HCT116 (cell line): ENCODE results near the gene ITPK1. TPM values are rescaled to one million over a fixed set of nuclear protein-coding genes. Genes with fewer than 3 reads are reported as not detected.

Experiments used
- ATAC-seq: fragments of 200-7000 bp; cut with Tn5 transposase; 2 replicates; pipeline ENCODE4 v1.9.1; 2020; ENCODE audit warnings: mild to moderate bottlenecking, moderate library complexity
- BruUV-seq: library from RNA; stranded (reverse); fragments of 400-500 nt; replicated peaks from 2 replicates; lab custom pipeline; 2021; lab: Mats Ljungman, UMichigan
- CTCF ChIA-PET: fragments of 300-600 bp; sonication (Branson Sonifier 250); formaldehyde crosslinking; loops from one replicate; lab custom pipeline; 2021; ENCODE audit warnings: antibody characterized with exemption; lab: Charles Lee
- POLR2A ChIA-PET: fragments of 300-600, 350-600 bp; sonication (Branson Sonifier 250); formaldehyde crosslinking; loops from one replicate; lab custom pipeline; 2021; ENCODE audit warnings: antibody characterized with exemption; lab: Charles Lee
- RAD21 ChIA-PET, 2 experiments: fragments of 300-600 bp; sonication (Branson Sonifier 250); formaldehyde crosslinking; loops; one replicate each; lab custom pipeline; 2023; ENCODE audit warnings: low total read pairs in 2 of 2; ENCODE audit not compliant: uncharacterized antibody in 2 of 2, unreplicated experiment in 2 of 2, low non-redundant PET in 1 of 2; lab: Charles Lee
- DNase-seq: peaks from one replicate; pipeline ENCODE4 v3.0.0-alpha.2; 2010; ENCODE audit warnings: low read depth, low spot score
- H2AFZ ChIP-seq: fragments of 200-600 bp; shearing (Covaris generic), sonication (generic); 2 replicates; pipeline ENCODE4 v1.6.1; 2017; ENCODE audit warnings: low read depth, mixed run types, mixed read lengths, antibody characterized with exemption, low read length; ENCODE audit not compliant: poor library complexity, severe bottlenecking
- H3K27ac ChIP-seq: 2 replicates; pipeline ENCODE4 v1.5.1; 2012; ENCODE audit warnings: low read depth, low read length
- H3K27me3 ChIP-seq: fragments of 200-600 bp; sonication (generic); 2 replicates; pipeline ENCODE4 v1.6.1; 2016; ENCODE audit warnings: mixed run types, low read length, mixed read lengths; ENCODE audit not compliant: insufficient read depth
- H3K36me3 ChIP-seq, 2 experiments: fragments of 200-500 bp in 1 of 2; fragments of 200-600 bp in 1 of 2; sonication (Bioruptor generic) in 1 of 2; sonication (generic) in 1 of 2; 2 replicates each; pipeline versions ENCODE4 v1.5.1 to v1.6.1; 2014 to 2016; ENCODE audit warnings: low read length in 2 of 2, inconsistent platforms in 1 of 2, mixed read lengths in 1 of 2, mixed run types in 1 of 2; ENCODE audit not compliant: insufficient read depth in 2 of 2, control insufficient read depth in 1 of 2
- H3K4me1 ChIP-seq, 2 experiments: fragments of 200-600 bp in 1 of 2; sonication (generic) in 1 of 2; 2 replicates each; pipeline versions ENCODE4 v1.5.1 to v1.6.1; 2012 to 2017; ENCODE audit warnings: low read length in 2 of 2, inconsistent platforms in 1 of 2, mild to moderate bottlenecking in 1 of 2, mixed read lengths in 1 of 2, mixed run types in 1 of 2, moderate library complexity in 1 of 2; ENCODE audit not compliant: insufficient read depth in 2 of 2, control insufficient read depth in 1 of 2
- H3K4me2 ChIP-seq: fragments of 200-600 bp; sonication (generic); 2 replicates; pipeline ENCODE4 v1.6.1; 2017; ENCODE audit warnings: mixed run types, low read length, mixed read lengths
- H3K4me3 ChIP-seq, 2 experiments: fragments of 200-600 bp in 1 of 2; sonication (generic) in 1 of 2; replicated peaks in 1 of 2; 2 replicates each; pipeline ENCODE4 v1.5.1; 2011 to 2016; ENCODE audit warnings: low read length in 2 of 2, control low read depth in 1 of 2, low read depth in 1 of 2, mild to moderate bottlenecking in 1 of 2, mixed read lengths in 1 of 2, mixed run types in 1 of 2
- H3K79me2 ChIP-seq: fragments of 200-600 bp; sonication (generic); 2 replicates; pipeline ENCODE4 v1.6.1; 2017; ENCODE audit warnings: mild to moderate bottlenecking, mixed run types, low read length, moderate library complexity, mixed read lengths; ENCODE audit not compliant: insufficient read depth
- H3K9ac ChIP-seq: fragments of 200-600 bp; sonication (generic); 2 replicates; pipeline ENCODE4 v1.6.1; 2016; ENCODE audit warnings: low read length, mixed read lengths
- H3K9me2 ChIP-seq: fragments of 200-600 bp; sonication (generic), shearing (Covaris generic); 2 replicates; pipeline ENCODE4 v1.6.1; 2017; ENCODE audit warnings: mixed run types, mild to moderate bottlenecking, moderate library complexity; ENCODE audit not compliant: insufficient read depth
- H3K9me3 ChIP-seq, 2 experiments: fragments of 200-500 bp in 1 of 2; fragments of 200-600 bp in 1 of 2; sonication (Bioruptor generic) in 1 of 2; sonication (generic) in 1 of 2; 2 replicates each; pipeline ENCODE4 v1.6.1; 2014 to 2017; ENCODE audit warnings: low read length in 2 of 2, mixed read lengths in 2 of 2, inconsistent platforms in 1 of 2, low read depth in 1 of 2, mild to moderate bottlenecking in 1 of 2, mixed run types in 1 of 2, moderate library complexity in 1 of 2; ENCODE audit not compliant: control insufficient read depth in 1 of 2, insufficient read depth in 1 of 2
- H4K20me1 ChIP-seq: fragments of 200-600 bp; sonication (generic), shearing (Covaris generic); 2 replicates; pipeline ENCODE4 v1.6.1; 2017; ENCODE audit warnings: mixed run types, mild to moderate bottlenecking, moderate library complexity; ENCODE audit not compliant: insufficient read depth
- EGR1 ChIP-seq: IDR thresholded peaks from 2 replicates; pipeline ENCODE4 v1.6.1; 2012; ENCODE audit warnings: low read depth
- ELF1 ChIP-seq: IDR thresholded peaks from 2 replicates; pipeline ENCODE4 v1.6.1; 2012; ENCODE audit warnings: low read depth, borderline replicate concordance
- EZH2 ChIP-seq: fragments of 200-600 bp; sonication (generic); IDR thresholded peaks from 2 replicates; pipeline ENCODE4 v1.6.1; 2017; ENCODE audit warnings: antibody characterized with exemption, mixed run types
- POLR2A ChIP-seq: IDR thresholded peaks from 2 replicates; pipeline ENCODE4 v1.7.0; 2011; ENCODE audit warnings: borderline replicate concordance; ENCODE audit not compliant: insufficient read depth, insufficient read length; ENCODE audit errors: extremely low read depth
- RAD21 ChIP-seq: IDR thresholded peaks from 2 replicates; pipeline ENCODE4 v1.6.1; 2012; ENCODE audit warnings: low read depth, mild to moderate bottlenecking
- SIN3A ChIP-seq: IDR thresholded peaks from 2 replicates; pipeline ENCODE4 v1.6.1; 2012; ENCODE audit warnings: low read depth
- SRF ChIP-seq: IDR thresholded peaks from 2 replicates; pipeline ENCODE4 v1.6.1; 2012; ENCODE audit warnings: low read depth
- TCF7L2 ChIP-seq: IDR thresholded peaks from 2 replicates; pipeline ENCODE4 v1.7.0; 2011; ENCODE audit warnings: borderline replicate concordance, inconsistent platforms; ENCODE audit not compliant: insufficient read depth, insufficient read length; ENCODE audit errors: extremely low read depth
- YY1 ChIP-seq: IDR thresholded peaks from 2 replicates; pipeline ENCODE4 v1.6.1; 2011; ENCODE audit warnings: low read length, low read depth, moderate library complexity, mild to moderate bottlenecking; ENCODE audit not compliant: insufficient replicate concordance; ENCODE audit errors: extremely low read depth
- ZFX ChIP-seq: fragments of 450-650 bp; IDR thresholded peaks from 2 replicates; pipeline ENCODE4 v1.6.1; 2017
- intact Hi-C: fragments of 100-400 bp; cut with micrococcal nuclease; formaldehyde crosslinking; loops from 2 replicates; pipeline ENCODE4 v1.10.0; 2022
- total RNA-seq: library from RNA; stranded (reverse); gene quantifications from one replicate; pipeline ENCODE4 v1.2.1, GENCODE V29; 2021; ENCODE audit not compliant: unreplicated experiment
- TF ChIP-seq, protein P1 (sequence below): IDR thresholded peaks from 2 replicates; pipeline ENCODE4 v1.6.1; 2011; ENCODE audit warnings: mild to moderate bottlenecking, low read length, moderate library complexity; ENCODE audit not compliant: insufficient replicate concordance; ENCODE audit errors: extremely low read depth
- TF ChIP-seq, protein P2 (sequence below): IDR thresholded peaks from 2 replicates; pipeline ENCODE4 v1.6.1; 2012
- TF ChIP-seq, protein P3 (sequence below): IDR thresholded peaks from 2 replicates; pipeline ENCODE4 v1.6.1; 2012; ENCODE audit warnings: low read depth
- TF ChIP-seq, protein P4 (sequence below): IDR thresholded peaks from 2 replicates; pipeline ENCODE4 v1.6.1; 2012

Gene ITPK1
- total RNA-seq, 1 experiment from 2014 or later = 70.2 TPM

DNA sequence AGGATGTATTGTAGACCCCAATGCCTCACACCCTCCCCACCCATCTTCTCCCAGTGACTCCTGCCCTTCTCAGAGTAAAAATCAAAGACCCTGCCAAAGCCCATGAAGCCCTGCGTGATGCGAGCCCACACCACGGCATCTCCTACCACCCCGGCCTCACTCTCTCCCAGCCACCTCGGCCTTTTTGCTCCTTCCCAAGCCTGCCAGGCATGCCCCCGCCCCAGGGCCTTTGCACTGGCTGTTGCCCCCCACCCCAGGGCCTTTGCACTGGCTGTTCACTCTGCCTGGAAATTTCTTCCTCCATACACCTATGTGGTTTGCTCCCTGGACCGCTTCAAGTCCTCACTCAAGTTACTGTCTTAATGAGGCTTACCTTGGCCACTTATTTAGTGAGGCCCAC is 197.8 kb downstream of the ITPK1 start:
- Histone ChIP-seq H3K4me1 (no peaks in the 10 kb centered on the region), H3K9me2 (no peaks in the 10 kb centered on the region), H3K27ac (no peak overlapping the region), H4K20me1 (no peaks in the 10 kb centered on the region), H3K9me3 (no peaks in the 10 kb centered on the region), H3K79me2 (no peaks in the 10 kb centered on the region), H3K4me3 (no peak overlapping the region), H3K9ac (no peak overlapping the region), H3K4me2 (no peak overlapping the region), H3K36me3 (no peaks in the 10 kb centered on the region), H3K27me3 (peaks cover 18% of the 10 kb centered on the region; the same call in 1 of the 2 replicates), H2AFZ (no peak overlapping the region)
- no peak for ATAC-seq
- TF ChIP-seq, protein P1, sequence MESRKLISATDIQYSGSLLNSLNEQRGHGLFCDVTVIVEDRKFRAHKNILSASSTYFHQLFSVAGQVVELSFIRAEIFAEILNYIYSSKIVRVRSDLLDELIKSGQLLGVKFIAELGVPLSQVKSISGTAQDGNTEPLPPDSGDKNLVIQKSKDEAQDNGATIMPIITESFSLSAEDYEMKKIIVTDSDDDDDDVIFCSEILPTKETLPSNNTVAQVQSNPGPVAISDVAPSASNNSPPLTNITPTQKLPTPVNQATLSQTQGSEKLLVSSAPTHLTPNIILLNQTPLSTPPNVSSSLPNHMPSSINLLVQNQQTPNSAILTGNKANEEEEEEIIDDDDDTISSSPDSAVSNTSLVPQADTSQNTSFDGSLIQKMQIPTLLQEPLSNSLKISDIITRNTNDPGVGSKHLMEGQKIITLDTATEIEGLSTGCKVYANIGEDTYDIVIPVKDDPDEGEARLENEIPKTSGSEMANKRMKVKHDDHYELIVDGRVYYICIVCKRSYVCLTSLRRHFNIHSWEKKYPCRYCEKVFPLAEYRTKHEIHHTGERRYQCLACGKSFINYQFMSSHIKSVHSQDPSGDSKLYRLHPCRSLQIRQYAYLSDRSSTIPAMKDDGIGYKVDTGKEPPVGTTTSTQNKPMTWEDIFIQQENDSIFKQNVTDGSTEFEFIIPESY = no peak
- TF ChIP-seq ZFX (no peak), RAD21 (no peak), EGR1 (no peak), SRF (no peak), POLR2A (no peak), ELF1 (no peak), SIN3A (no peak), TCF7L2 (no peak), EZH2 (no peak), YY1 (no peak)
- TF ChIP-seq, protein P2, sequence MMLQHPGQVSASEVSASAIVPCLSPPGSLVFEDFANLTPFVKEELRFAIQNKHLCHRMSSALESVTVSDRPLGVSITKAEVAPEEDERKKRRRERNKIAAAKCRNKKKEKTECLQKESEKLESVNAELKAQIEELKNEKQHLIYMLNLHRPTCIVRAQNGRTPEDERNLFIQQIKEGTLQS = no peak
- TF ChIP-seq, protein P3, sequence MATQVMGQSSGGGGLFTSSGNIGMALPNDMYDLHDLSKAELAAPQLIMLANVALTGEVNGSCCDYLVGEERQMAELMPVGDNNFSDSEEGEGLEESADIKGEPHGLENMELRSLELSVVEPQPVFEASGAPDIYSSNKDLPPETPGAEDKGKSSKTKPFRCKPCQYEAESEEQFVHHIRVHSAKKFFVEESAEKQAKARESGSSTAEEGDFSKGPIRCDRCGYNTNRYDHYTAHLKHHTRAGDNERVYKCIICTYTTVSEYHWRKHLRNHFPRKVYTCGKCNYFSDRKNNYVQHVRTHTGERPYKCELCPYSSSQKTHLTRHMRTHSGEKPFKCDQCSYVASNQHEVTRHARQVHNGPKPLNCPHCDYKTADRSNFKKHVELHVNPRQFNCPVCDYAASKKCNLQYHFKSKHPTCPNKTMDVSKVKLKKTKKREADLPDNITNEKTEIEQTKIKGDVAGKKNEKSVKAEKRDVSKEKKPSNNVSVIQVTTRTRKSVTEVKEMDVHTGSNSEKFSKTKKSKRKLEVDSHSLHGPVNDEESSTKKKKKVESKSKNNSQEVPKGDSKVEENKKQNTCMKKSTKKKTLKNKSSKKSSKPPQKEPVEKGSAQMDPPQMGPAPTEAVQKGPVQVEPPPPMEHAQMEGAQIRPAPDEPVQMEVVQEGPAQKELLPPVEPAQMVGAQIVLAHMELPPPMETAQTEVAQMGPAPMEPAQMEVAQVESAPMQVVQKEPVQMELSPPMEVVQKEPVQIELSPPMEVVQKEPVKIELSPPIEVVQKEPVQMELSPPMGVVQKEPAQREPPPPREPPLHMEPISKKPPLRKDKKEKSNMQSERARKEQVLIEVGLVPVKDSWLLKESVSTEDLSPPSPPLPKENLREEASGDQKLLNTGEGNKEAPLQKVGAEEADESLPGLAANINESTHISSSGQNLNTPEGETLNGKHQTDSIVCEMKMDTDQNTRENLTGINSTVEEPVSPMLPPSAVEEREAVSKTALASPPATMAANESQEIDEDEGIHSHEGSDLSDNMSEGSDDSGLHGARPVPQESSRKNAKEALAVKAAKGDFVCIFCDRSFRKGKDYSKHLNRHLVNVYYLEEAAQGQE = no peak
- TF ChIP-seq, protein P4, sequence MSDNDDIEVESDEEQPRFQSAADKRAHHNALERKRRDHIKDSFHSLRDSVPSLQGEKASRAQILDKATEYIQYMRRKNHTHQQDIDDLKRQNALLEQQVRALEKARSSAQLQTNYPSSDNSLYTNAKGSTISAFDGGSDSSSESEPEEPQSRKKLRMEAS = no peak
- ChIA-PET CTCF (no interaction called here), RAD21 (no interaction called here), POLR2A (no interaction called here)
- no TSS peak for BruUV-seq
- DNase-seq = no peak
- intact Hi-C loops = no loop called here
